ENCODE data around the gene BNIPL.

DNA sequence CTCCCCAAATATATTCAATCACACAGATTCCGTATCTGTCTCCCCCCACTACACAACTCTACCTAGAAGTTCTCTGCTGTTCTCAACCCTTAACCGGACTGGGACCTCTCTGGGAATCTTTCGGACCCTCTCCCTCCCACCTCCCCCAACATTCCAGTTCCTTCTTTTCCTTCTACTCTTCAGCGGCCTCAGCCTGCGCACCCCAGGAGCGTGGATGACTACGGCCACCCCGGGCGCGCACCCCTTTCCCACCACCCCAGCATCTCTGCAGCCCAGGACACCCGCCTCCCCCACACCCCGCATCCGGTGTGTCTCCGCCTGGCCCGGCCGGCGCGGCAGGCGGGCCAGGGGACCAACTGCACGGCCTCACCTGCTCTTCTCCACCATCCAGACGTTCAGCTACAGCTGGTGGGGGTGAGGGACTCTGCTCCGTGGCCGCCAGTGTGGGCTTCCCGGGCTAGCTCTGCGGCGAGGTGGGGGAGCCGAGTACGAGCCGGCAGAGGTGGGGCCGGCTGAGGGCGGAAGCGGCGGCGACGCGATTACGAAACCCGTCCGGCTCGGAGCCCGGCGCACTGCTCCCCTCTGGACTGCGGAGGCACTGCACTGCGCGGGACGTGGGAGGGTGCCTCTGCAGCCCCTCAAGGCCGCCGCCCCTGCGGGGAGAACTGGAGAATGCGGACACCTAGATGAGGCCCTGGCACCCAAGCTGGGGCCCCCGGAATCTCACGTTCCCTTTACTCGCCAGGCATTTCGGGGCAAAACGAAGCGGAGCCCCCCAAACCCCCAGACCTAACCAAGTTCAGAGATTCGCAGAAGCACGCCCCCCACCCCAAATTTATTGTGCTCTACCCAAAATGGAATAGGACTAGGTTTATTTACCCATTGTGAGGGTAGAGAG is 23.0 kb downstream of the BNIPL start, which contains the start of gene CDC42SE1:
- peak; percentile 88 for TF ChIP-seq POLR2AphosphoS5 (IDR thresholded peaks at IDR 0.05; ENCODE audit: low read depth, low read length)
- TF ChIP-seq TAF1 (IDR thresholded peaks at IDR 0.05; ENCODE audit: low read depth, low read length), result peak; percentile 90

Data from GM12891 (cell line).